ENCODE measurements around the gene TMEM178B.
A peak's percentile ranks its signal among the peaks of the same experiment; 100 is the strongest.

TMEM178B gene

DNA sequence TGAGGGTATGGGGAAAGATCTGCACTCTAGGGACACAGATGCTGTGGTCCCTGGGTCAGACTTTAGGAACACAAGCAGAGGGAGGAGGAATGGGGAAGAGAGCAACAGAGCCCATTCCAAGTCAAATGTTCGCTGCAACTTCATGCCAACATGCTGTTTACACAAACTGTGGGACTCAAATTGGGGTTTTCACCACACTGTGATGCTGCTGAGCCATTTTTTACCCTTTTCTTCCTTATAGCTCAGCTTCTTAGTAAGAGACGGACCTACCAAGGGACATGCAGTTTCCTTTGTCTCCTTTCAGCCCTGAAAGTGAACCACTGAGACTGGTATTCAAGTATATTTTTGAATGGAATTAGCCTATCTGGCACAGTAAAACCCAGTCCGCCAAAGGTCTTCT is 413.1 kb downstream of the TMEM178B start:
- no peak for DNase-seq

DNA sequence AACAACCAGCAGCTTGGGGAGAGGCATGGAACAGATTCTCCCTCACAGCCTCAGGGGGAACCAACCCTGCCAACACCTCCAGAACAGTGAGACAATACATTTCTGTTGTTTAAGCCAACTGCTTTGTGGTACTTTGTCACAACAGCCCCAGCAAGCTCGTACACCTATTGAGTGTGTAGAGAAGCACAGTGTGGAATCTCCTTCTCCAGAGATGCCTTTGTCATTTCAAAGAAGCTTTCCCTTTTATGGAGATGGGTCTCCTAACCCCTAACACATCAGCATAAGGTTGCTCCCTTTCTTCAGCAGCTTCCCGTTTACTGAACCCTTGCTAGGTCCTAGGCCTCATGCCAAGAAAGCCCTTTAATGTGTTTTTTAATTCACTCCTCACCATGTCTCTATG is 416.6 kb downstream of the TMEM178B start:
- DNase-seq: no peak

DNA sequence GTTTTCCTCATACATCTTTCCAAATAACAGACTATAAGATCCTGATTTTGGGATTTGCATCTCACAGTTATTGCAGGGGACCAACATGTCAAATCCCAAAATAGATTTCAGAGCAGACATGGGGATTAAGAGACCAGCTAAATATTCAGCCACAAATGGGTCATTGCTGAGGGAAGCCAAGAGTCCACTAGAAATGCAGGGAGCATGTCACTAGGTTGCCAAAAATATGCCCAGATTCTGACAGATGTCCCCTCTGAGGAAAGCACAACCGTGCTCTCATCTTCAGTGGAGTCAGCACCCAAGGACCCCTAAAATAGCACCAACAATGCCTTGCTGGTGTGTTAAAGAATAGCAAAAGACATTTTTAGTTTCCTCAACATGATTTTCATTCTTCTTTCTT is 421.2 kb downstream of the TMEM178B start:
- no peak for DNase-seq

DNA sequence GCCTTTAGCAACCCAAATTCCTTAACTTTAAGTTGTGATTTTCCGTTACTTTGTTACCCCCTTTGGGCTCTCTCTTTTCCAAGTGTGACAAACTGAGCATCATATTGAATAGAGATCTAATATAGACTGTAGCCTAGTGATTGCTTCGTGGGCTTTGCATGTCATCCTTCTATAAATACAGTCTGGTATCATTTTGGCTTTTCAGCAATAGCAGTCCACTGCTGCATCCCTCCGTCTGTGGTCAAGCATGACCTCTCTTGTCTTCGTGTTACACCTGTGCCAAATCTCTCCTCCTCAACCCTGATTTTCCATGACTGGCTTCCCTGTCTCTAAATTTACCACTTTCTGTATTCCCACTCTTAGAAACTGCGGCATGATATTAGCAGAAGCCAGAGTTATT is 423.5 kb downstream of the TMEM178B start:
- no peak for DNase-seq

DNA sequence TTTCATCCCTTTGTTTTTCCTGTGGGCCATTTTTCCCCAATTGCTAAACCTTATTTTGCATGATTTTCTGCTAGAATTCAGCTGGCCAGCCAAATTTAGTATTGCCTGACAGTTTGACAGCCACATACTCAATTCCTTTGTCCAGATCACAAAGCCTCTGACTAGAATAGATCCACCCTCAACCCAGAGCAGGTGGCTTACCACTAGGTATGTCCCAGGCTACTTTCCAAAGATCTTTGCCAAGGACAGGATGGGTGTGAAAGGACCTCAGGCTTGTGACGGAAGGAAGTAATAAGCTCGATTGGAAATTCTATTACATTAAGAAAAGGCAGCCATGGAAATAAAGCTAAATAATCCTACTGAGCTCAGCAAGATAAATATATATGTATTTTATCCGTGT is 426.7 kb downstream of the TMEM178B start:
- DNase-seq: no peak

DNA sequence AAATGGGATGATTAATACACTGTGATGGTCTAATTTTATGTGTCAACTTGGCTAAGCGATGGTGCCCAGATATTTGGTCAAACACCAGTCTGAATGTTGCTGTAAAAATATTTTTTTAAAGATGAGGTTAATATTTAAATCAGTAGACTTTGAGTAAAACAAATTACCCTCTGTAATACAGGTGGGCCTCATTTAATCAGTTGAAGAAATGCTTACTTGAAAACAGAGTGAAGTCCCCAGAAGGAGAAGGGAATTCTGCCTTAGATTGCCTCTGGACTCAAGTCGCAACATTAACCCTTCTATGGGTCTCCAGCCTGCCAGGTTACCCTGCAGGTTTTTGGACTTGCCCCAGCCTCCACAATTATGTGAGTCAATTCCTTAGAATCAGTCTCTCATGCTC is 427.6 kb downstream of the TMEM178B start:
- DNase-seq: no peak

DNA sequence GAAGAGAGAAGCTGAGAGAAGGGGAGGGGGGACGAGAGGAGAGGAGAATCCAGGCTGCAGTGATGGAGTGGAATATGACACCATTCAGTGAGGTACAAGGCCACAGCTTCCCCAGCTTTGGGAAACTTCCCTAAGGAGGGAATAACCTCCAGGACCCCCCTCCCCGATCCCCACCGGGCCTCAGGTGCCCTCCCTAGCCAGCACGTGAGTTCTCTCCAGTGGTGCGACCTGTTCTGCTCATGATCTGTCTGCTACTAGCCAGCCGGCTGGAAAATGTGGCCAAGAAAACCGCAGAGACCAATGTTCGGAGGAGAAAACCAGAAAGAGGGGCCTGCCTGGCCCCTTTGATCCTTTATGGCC is 437.4 kb downstream of the TMEM178B start:
- DNase-seq: peak; percentile 24

DNA sequence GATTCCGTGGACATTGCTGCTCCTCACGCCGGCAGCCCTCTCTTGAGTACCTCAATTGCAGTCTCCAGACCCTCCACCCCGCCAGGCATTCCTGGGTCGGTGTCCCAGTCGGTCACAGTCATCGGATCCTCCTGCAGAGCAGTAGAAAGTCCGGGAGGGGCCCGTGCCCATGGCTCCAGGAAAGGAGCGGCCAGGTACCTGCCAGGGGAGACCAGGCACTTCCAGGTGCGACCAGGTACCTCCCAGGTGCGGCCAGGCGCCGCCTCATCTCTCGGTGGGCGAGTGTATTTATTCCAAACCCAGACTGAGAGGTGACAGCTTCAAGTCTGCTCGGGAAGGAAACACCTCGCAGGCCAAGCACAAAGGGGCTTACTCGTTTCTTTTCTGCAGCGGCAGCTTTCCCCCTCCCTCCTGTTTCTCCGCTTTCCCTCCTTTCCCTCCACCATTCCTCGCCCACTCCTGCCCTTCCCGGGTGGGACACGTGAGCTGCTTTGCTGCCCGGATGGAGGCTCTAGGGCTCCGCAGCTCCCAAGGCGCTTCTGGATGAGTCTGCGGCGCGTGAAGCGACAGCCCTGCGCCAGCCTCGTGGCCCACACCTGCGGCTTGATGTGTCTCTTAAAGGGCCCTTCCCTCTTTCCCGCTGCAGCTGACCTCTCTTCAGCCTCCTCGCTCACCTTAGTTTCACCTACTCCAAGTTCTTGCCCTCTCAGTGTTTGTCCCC is 438.0 kb downstream of the TMEM178B start:
- peak; percentile 8 for DNase-seq

DNA sequence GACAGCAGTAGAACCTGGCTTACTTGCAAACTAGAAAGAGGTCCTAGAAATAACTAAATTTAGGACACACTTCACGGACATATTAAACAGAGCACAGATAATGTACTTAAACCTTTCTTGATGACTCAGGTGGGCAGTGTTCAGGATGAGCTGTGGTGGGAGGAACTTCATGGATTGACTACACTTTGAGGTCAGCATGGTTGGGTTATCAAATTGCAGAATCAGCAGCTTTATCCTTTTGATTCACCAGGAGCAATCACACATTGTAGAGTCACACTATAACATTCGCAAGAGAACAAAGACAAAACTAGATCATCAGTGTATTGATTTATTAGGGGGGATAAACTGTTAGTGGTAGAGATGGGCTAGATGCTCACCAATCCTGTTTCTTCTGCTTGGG is 438.7 kb downstream of the TMEM178B start:
- DNase-seq: no peak

DNA sequence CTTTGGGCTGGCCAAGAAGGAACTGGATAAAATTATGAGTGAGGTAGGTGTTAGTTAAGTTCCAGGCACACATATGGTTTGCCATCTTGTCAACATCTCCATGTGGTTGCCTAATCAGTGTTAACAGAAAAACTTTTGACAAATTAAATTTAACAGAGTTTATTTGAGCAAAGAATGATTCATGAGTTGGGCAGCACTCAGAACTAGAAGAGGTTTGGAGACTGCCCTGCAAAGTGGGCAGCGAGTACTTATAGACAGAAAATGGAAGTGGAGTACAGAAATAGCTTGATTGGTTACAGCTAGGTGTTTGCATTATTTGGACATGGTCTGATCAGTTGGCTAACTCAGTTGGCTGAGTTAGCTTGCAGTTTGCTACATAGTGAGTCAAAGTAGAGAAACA is 439.9 kb downstream of the TMEM178B start:
- DNase-seq: no peak

DNA sequence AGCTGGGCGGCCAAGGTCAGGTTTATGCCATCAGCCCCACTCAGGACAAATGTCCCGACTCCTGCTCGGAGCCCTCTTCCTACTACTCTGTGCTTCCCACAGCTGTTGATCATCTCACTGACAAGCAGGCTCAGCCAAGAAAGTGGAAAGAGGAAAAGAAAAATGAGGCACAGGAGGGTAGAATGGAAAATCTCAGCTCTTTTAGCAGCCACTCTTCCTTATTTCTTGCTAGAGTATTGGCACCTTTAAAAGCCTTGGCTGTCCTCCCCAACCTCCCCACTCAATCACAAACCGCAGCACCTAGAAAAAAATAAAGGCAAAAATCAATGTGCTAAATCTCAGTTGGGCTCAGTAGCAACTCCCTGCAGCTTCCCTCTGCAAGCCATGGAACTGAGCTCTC is 442.1 kb downstream of the TMEM178B start:
- no peak for DNase-seq

DNA sequence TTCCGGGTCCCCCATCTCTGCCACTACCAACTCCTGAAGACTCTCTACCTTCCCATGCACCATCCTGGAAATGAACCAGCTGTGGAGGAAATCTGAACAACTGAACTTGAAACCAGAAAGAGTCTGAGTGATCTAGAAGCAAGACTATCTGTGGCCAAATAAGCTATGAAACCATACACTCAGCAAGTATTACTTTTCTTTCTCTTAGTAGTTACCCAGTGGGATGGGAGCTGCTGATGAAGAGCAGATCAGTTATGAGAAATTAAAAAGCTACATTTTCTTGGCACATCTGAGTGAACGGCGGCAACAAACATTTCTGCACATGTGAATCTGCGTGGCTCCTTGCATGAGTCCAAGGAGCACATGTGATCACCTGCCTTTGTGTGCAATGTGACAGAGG is 445.8 kb downstream of the TMEM178B start:
- DNase-seq: no peak

DNA sequence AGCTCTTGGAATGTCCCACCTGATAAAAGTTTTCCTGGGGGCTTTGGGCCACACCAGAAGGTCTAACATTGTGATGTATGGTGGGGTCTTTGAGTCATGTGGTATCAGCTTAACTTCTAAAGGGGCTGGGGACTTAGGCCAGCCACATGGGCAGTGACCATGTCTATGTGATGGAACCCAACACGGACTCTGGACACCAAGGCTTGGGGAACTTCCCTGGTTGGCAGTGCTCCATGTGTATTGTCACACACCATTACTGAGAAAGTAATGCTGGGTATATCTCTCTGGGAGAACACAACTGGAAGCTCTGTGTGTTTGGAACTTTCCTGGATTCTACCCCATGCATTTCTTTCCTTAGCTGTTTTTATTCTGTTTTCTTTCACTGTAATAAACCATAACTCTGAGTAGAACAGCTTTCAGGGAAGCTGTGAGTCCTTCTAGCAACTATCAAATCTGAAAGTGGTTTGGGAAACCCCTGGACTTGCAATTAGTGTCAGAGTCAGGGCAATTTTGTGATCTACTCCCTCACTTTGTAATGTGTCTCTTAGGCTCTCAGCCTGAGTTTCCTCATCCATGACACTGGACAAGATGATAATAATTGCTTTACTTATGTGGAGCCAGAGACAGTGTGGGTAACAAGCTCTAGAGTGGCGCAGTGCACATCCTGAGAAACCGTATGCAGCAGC is 448.9 kb downstream of the TMEM178B start:
- no peak for DNase-seq

DNA sequence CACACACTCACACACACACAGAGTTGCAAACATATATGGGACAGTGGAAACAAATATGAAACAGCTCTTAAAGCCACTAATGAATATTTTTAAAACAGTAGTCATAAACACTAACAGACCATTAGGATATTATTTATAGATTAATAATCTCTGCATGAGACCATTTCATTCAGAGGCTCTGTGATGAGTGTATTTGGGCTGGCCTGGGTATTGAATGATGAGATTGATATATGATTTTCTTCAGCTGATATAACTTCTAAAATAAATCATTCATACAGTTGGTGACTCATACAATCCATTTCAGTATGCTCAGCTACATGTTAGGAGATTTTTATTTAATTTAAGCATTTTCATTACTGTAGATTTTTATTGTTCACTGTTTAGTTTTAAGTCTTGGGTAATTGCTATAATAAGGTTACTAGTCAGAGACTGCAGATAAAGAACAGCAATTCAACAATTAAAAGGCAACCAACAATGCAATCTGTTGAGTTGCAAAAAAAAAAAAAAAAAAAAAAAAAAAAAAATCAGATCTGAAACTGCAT is 452.2 kb downstream of the TMEM178B start:
- DNase-seq: no peak

DNA sequence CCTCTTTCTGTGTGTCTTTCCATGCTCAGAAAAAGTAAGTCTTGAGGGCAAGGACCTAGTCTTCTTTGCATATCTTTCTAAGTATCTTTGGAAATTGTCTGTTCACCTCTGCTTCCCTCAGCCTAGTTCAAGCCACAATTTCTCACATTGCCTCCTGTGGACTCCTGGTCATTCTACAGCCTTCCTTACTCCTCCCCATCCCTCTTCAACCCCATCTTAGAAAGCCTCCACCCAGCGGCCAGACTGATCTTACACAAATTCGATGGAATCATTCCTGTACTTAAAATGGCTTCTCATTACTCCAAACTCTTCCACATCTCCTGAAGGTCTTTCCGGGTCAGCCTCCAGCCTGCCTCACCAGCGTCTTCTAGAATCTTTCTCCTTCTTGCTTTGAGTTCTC is 453.2 kb downstream of the TMEM178B start:
- DNase-seq: no peak

DNA sequence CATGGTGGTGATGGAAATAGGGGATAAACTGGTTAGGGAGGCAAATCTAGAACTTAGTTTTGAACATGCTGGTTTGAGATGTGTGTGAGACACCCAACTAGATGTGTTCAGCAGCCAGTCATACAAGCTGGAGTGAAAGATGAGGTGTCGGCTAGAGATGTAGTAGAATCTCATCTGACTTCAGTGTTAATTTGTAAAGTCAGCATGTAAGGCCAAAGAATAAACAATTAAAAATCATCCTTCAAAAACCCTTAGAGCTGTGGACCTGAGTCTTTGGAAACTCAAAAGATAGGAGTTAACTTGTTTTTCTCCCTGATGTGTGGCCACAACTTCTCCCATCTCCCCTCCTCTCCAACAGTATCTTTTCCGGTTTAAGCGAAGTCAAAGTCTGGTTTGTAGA is 454.5 kb downstream of the TMEM178B start:
- DNase-seq: no peak
